Sigmoid colon (tissue), 4 donors: Measurements from ENCODE around the gene PHTF2.

Experiments
- CTCF ChIP-seq, 4 experiments: fragments of 450-650 bp in 3 of 4; fragments of 200-600 bp in 1 of 4; IDR thresholded peaks; one replicate each; pipeline ENCODE4 v1.5.1; 2016 to 2019; ENCODE audit warnings: antibody characterized with exemption in 4 of 4, mild to moderate bottlenecking in 3 of 4, moderate library complexity in 2 of 4
- EP300 ChIP-seq, 4 donors: sonication (generic); formaldehyde crosslinking; IDR thresholded peaks; one replicate each; pipeline ENCODE4 v1.6.1; 2017; ENCODE audit warnings: antibody characterized with exemption in 4 of 4
- POLR2A ChIP-seq, 2 donors: fragments of 450-650 bp; IDR thresholded peaks; one replicate each; pipeline ENCODE4 v1.6.1; 2016; ENCODE audit warnings: antibody characterized with exemption in 2 of 2, mild to moderate bottlenecking in 2 of 2, moderate library complexity in 2 of 2
- POLR2AphosphoS5 ChIP-seq, 4 donors: sonication (generic); formaldehyde crosslinking; IDR thresholded peaks; one replicate each; pipeline ENCODE4 v1.6.1; 2017; ENCODE audit warnings: antibody characterized with exemption in 4 of 4

GRCh38 chr7:77757589-77757988, 41.0 kb upstream of the PHTF2 start:
- no peak for TF ChIP-seq CTCF (IDR thresholded peaks at IDR 0.05)
- no peak for TF ChIP-seq POLR2AphosphoS5 (IDR thresholded peaks at IDR 0.05)
- no peak for TF ChIP-seq POLR2A (IDR thresholded peaks at IDR 0.05)
- no peak for TF ChIP-seq EP300 (IDR thresholded peaks at IDR 0.05)
